HG02759 (cell line): ENCODE results near the gene SNX32.
"Not testable (repeated sequence)": the region's sequence is repeated elsewhere in the genome, so short reads cannot be mapped to it uniquely, and the experiment has no call there.

ENCODE experiments used
- ATAC-seq: cut with Tn5 transposase; IDR thresholded peaks from one replicate; pipeline ENCODE4 v1.9.1; 2021; ENCODE audit warnings: mild to moderate bottlenecking, moderate library complexity; ENCODE audit not compliant: unreplicated experiment

The SNX32 gene

GRCh38 chr11:65822776-65823528 is 10.8 kb upstream of the SNX32 start:
- ATAC-seq: no peak

GRCh38 chr11:65826984-65827735 is 6.6 kb upstream of the SNX32 start:
- no peak for ATAC-seq

GRCh38 chr11:65829459-65829858 is 4.3 kb upstream of the SNX32 start:
- ATAC-seq: no peak

- ATAC-seq: not testable (repeated sequence)
Observed at GRCh38 chr11:65832231-65832630, 1.5 kb upstream of the SNX32 start.

GRCh38 chr11:65834202-65834601 is 439 bp downstream of the SNX32 start:
- no peak for ATAC-seq

- ATAC-seq: no peak
Observed at GRCh38 chr11:65842144-65842543, 8.4 kb downstream of the SNX32 start.

- no peak for ATAC-seq
Observed at GRCh38 chr11:65843811-65844210, 10.0 kb downstream of the SNX32 start.

- ATAC-seq: no peak
Observed at GRCh38 chr11:65844231-65844872, 10.6 kb downstream of the SNX32 start.

GRCh38 chr11:65847746-65848145 is 14.0 kb downstream of the SNX32 start:
- ATAC-seq: no peak

GRCh38 chr11:65848693-65849092 is 14.9 kb downstream of the SNX32 start:
- ATAC-seq: not testable (repeated sequence)

- ATAC-seq: no peak
Observed at GRCh38 chr11:65849366-65849765, 15.6 kb downstream of the SNX32 start.

GRCh38 chr11:65849771-65850216 is 16.0 kb downstream of the SNX32 start:
- no peak for ATAC-seq

GRCh38 chr11:65850217-65851082 is 16.7 kb downstream of the SNX32 start:
- ATAC-seq: no peak

- ATAC-seq: no peak
Observed at GRCh38 chr11:65851083-65851579, 17.4 kb downstream of the SNX32 start.

GRCh38 chr11:65851811-65852507 is 18.2 kb downstream of the SNX32 start:
- no peak for ATAC-seq

GRCh38 chr11:65852508-65853245 is 18.9 kb downstream of the SNX32 start:
- no peak for ATAC-seq

- no peak for ATAC-seq
Observed at GRCh38 chr11:65853246-65853979, 19.6 kb downstream of the SNX32 start.

GRCh38 chr11:65854161-65854592 is 20.4 kb downstream of the SNX32 start:
- ATAC-seq: no peak
